Limb (tissue), 2 donors: ENCODE measurements around the gene STAG2.

Experiments used
- DNase-seq, 2 donors: peaks; one replicate each; pipeline ENCODE4 v3.0.0-alpha.2; 2016; ENCODE audit errors: extremely low spot score in 2 of 2

Gene STAG2

GRCh38 chrX:123973921-123974320 is 12.4 kb downstream of the STAG2 start:
- no peak for DNase-seq

- DNase-seq, result no peak
Observed at GRCh38 chrX:123975180-123975579, 13.7 kb downstream of the STAG2 start.

GRCh38 chrX:123976706-123977316 is 15.3 kb downstream of the STAG2 start:
- DNase-seq, result no peak

- DNase-seq, result no peak
Observed at GRCh38 chrX:123983240-123983639, 21.7 kb downstream of the STAG2 start.

GRCh38 chrX:123986377-123986776 is 24.9 kb downstream of the STAG2 start:
- DNase-seq, result no peak

GRCh38 chrX:123988423-123989111 is 27.1 kb downstream of the STAG2 start:
- no peak for DNase-seq

- no peak for DNase-seq
Observed at GRCh38 chrX:123989235-123989634, 27.7 kb downstream of the STAG2 start.

- DNase-seq, result no peak
Observed at GRCh38 chrX:123990169-123990568, 28.7 kb downstream of the STAG2 start.

GRCh38 chrX:123990602-123991001 is 29.1 kb downstream of the STAG2 start:
- no peak for DNase-seq

GRCh38 chrX:123993326-123993725 is 31.8 kb downstream of the STAG2 start:
- no peak for DNase-seq

- no peak for DNase-seq
Observed at GRCh38 chrX:123993904-123994635, 32.6 kb downstream of the STAG2 start.

- DNase-seq, result no peak
Observed at GRCh38 chrX:123994730-123995129, 33.2 kb downstream of the STAG2 start.

GRCh38 chrX:124001581-124001980 is 40.1 kb downstream of the STAG2 start:
- no peak for DNase-seq

GRCh38 chrX:124005228-124005627 is 43.7 kb downstream of the STAG2 start:
- no peak for DNase-seq

GRCh38 chrX:124010157-124010556 is 48.7 kb downstream of the STAG2 start:
- no peak for DNase-seq

GRCh38 chrX:124010566-124010965 is 49.1 kb downstream of the STAG2 start:
- DNase-seq, result no peak

- no peak for DNase-seq
Observed at GRCh38 chrX:124015721-124016120, 54.2 kb downstream of the STAG2 start.

- DNase-seq, result no peak
Observed at GRCh38 chrX:124016825-124017224, 55.3 kb downstream of the STAG2 start.

- DNase-seq, result no peak
Observed at GRCh38 chrX:124018023-124018422, 56.5 kb downstream of the STAG2 start.

GRCh38 chrX:124023838-124024238 is 62.3 kb downstream of the STAG2 start:
- DNase-seq, result no peak

- no peak for DNase-seq
Observed at GRCh38 chrX:124026529-124026928, 65.0 kb downstream of the STAG2 start.

- no peak for DNase-seq
Observed at GRCh38 chrX:124028182-124028581, 66.7 kb downstream of the STAG2 start.

GRCh38 chrX:124030520-124030919 is 69.0 kb downstream of the STAG2 start:
- DNase-seq, result no peak
